Tibial artery (tissue), 4 donors: ENCODE measurements around the gene PCSK5.
A peak's percentile ranks its signal among the peaks of the same experiment; 100 is the strongest.

Experiments
- DNase-seq, 2 donors: peaks; one replicate each; pipeline ENCODE4 v3.0.0-alpha.2; 2019
- H3K27ac ChIP-seq, 2 donors: fragments of 200-600 bp; sonication (generic) in 1 of 2; 1 replicate in 1 of 2; 2 replicates in 1 of 2; pipeline ENCODE4 v1.5.1; 2018 to 2019; ENCODE audit warnings: mild to moderate bottlenecking in 1 of 2
- H3K27me3 ChIP-seq, 2 donors: fragments of 200-600 bp; sonication (generic) in 1 of 2; one replicate each; pipeline versions ENCODE4 v1.5.1 to v1.6.0; 2016 to 2019
- H3K36me3 ChIP-seq, 3 donors: fragments of 200-600 bp; sonication (generic) in 2 of 3; one replicate each; pipeline ENCODE4 v1.5.1; 2016 to 2019; ENCODE audit warnings: mild to moderate bottlenecking in 2 of 3
- H3K4me1 ChIP-seq, 4 donors: fragments of 200-600 bp; sonication (generic) in 2 of 4; 1 replicate in 3 of 4; 2 replicates in 1 of 4; pipeline ENCODE4 v1.5.1; 2016 to 2019
- H3K4me3 ChIP-seq, 2 donors: fragments of 200-600 bp; sonication (generic) in 1 of 2; 1 replicate in 1 of 2; 2 replicates in 1 of 2; pipeline ENCODE4 v1.5.1; 2018 to 2019; ENCODE audit warnings: mild to moderate bottlenecking in 2 of 2
- H3K9me3 ChIP-seq, 3 donors: fragments of 200-600 bp; sonication (generic) in 1 of 3; one replicate each; pipeline ENCODE4 v1.5.1; 2016 to 2019
- CTCF ChIP-seq, 2 experiments: fragments of 200-600 bp in 1 of 2; fragments of 450-650 bp in 1 of 2; IDR thresholded peaks; one replicate each; pipeline ENCODE4 v1.5.1; 2017 to 2019; ENCODE audit warnings: antibody characterized with exemption in 2 of 2, mild to moderate bottlenecking in 1 of 2, moderate library complexity in 1 of 2
- intact Hi-C: fragments of 100-400 bp; cut with DNase I; formaldehyde crosslinking; loops from one replicate; pipeline ENCODE4 v1.15.0; 2023; ENCODE audit warnings: low total_unique reads

Gene PCSK5

GRCh38 chr9:76107482-76107881 lies 217.0 kb downstream of the PCSK5 start:
- peaks cover 0 to 6% (median 0%) of the 10 kb centered on the region in 3 donors for H3K36me3 ChIP-seq
- H3K9me3 ChIP-seq = no peaks in the 10 kb centered on the region
- DNase-seq = peak; percentile 70 to 82
- H3K4me1 ChIP-seq = peaks cover 4 to 86% (median 29%) of the 10 kb centered on the region in 4 donors
- no peak for TF ChIP-seq CTCF (IDR thresholded peaks at IDR 0.05)
- H3K27ac ChIP-seq = peak overlapping the region; percentile 61 to 72
- H3K4me3 ChIP-seq = no peak overlapping the region
- intact Hi-C loops = no loop called here
- H3K27me3 ChIP-seq = no peaks in the 10 kb centered on the region

- Histone ChIP-seq H3K27me3 (no peaks in the 10 kb centered on the region), H3K36me3 (peaks cover 0 to 6% (median 0%) of the 10 kb centered on the region in 3 donors), H3K27ac (peak overlapping the region; percentile 14 to 72), H3K4me3 (no peak overlapping the region), H3K4me1 (peaks cover 4 to 73% (median 26%) of the 10 kb centered on the region in 4 donors), H3K9me3 (no peaks in the 10 kb centered on the region)
- intact Hi-C loops = no loop called here
- no peak for TF ChIP-seq CTCF (IDR thresholded peaks at IDR 0.05)
- DNase-seq = no peak
These were observed 219.5 kb downstream of the PCSK5 start for GRCh38 chr9:76109953-76110352.

GRCh38 chr9:76112151-76112550 lies 221.7 kb downstream of the PCSK5 start:
- intact Hi-C loops = no loop called here
- Histone ChIP-seq H3K27ac (no peak overlapping the region), H3K4me1 (peaks cover 2 to 72% (median 23%) of the 10 kb centered on the region in 4 donors), H3K9me3 (no peaks in the 10 kb centered on the region), H3K36me3 (peaks cover 0 to 6% (median 0%) of the 10 kb centered on the region in 3 donors), H3K27me3 (no peaks in the 10 kb centered on the region), H3K4me3 (no peak overlapping the region)
- TF ChIP-seq CTCF (IDR thresholded peaks at IDR 0.05) = no peak
- DNase-seq = no peak

GRCh38 chr9:76114144-76114543 lies 223.7 kb downstream of the PCSK5 start:
- Histone ChIP-seq H3K4me3 (no peak overlapping the region), H3K9me3 (no peaks in the 10 kb centered on the region), H3K27me3 (no peaks in the 10 kb centered on the region), H3K4me1 (peaks cover 0 to 64% (median 13%) of the 10 kb centered on the region in 4 donors), H3K36me3 (no peaks in the 10 kb centered on the region), H3K27ac (peak overlapping the region; percentile 13 to 15)
- TF ChIP-seq CTCF (IDR thresholded peaks at IDR 0.05) = no peak
- no peak for DNase-seq
- intact Hi-C loops = no loop called here

- no peak for TF ChIP-seq CTCF (IDR thresholded peaks at IDR 0.05)
- Histone ChIP-seq H3K9me3 (no peaks in the 10 kb centered on the region), H3K27ac (peak overlapping the region in 1 of 2 donors; percentile 15), H3K36me3 (no peaks in the 10 kb centered on the region), H3K4me3 (no peak overlapping the region), H3K4me1 (peaks cover 0 to 52% (median 10%) of the 10 kb centered on the region in 4 donors), H3K27me3 (no peaks in the 10 kb centered on the region)
- no peak for DNase-seq
- intact Hi-C loops = no loop called here
These were observed 224.9 kb downstream of the PCSK5 start for GRCh38 chr9:76115396-76115795.
